ENCODE measurements around the gene BANP. TPM values are rescaled to one million over a fixed set of nuclear protein-coding genes. Genes with fewer than 3 reads are reported as not detected.
A peak's percentile ranks its signal among the peaks of the same experiment; 100 is the strongest.
"Not testable (repeated sequence)": the region's sequence is repeated elsewhere in the genome, so short reads cannot be mapped to it uniquely, and the experiment has no call there.

BANP gene
- total and polyA plus RNA-seq, 4 donors: 7.4 to 35.6 (median 19.7) TPM

GRCh38 chr16:88024491-88025085, 73.4 kb downstream of the BANP start:
- ATAC-seq (ENCODE audit: low FRiP score); H3K4me3 ChIP-seq (ENCODE audit: low read length in 2 of 2); H3K27ac ChIP-seq (ENCODE audit: low read depth in 1 of 2, low read length in 2 of 2); DNase-seq; H3K27me3 ChIP-seq (ENCODE audit: control insufficient read depth in 1 of 2, insufficient read depth in 2 of 2, low read length in 1 of 2); H3K36me3 ChIP-seq (ENCODE audit: control insufficient read depth in 1 of 2, insufficient read depth in 2 of 2, low read length in 1 of 2); H3K9me3 ChIP-seq (ENCODE audit: control insufficient read depth, low read length); intact Hi-C loops (cut with DNase I); H3K4me1 ChIP-seq (ENCODE audit: control insufficient read depth in 1 of 2, insufficient read depth in 2 of 2, low read length in 2 of 2): not testable (repeated sequence)
- 79 to 80% methylated on average over 21 of the region's 21 CpGs for WGBS, 2 donors

DNA sequence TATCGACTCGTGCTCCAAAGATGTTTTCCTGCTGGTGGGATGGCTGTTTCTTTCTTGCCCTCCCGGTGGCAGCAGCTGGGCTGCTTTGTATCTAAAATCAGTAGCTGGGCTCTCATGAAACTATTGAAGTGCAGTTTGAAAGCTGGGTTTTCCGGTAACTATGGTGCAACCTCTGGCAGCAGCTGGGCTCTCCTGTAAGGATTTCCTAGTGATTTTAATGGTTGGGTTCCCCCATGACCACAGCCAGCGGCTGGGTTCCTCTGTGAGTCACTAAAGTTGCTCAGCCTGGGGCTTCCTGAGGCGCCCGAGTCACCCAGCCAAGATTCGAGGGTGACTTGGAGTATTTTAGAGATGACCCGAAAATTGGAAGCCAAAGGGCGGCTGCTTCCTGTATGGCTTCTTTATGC, 73.9 kb downstream of the BANP start:
- intact Hi-C loops (cut with DNase I); H3K27ac ChIP-seq (ENCODE audit: low read depth in 1 of 2, low read length in 2 of 2); H3K9me3 ChIP-seq (ENCODE audit: control insufficient read depth, low read length); H3K36me3 ChIP-seq (ENCODE audit: control insufficient read depth in 1 of 2, insufficient read depth in 2 of 2, low read length in 1 of 2); H3K4me1 ChIP-seq (ENCODE audit: control insufficient read depth in 1 of 2, insufficient read depth in 2 of 2, low read length in 2 of 2); H3K4me3 ChIP-seq (ENCODE audit: low read length in 2 of 2); H3K27me3 ChIP-seq (ENCODE audit: control insufficient read depth in 1 of 2, insufficient read depth in 2 of 2, low read length in 1 of 2): not testable (repeated sequence)
- 66 to 68% methylated on average over 10 of the region's 10 CpGs for WGBS, 2 donors
- ATAC-seq (ENCODE audit: low FRiP score): peak; percentile 53
- peak in 1 of 2 donors; percentile 70 for DNase-seq

- WGBS, 2 donors: 95 to 98% methylated on average over 24 of the region's 24 CpGs
- H3K4me3 ChIP-seq (ENCODE audit: low read length in 2 of 2); ATAC-seq (ENCODE audit: low FRiP score); H3K27me3 ChIP-seq (ENCODE audit: control insufficient read depth in 1 of 2, insufficient read depth in 2 of 2, low read length in 1 of 2); H3K9me3 ChIP-seq (ENCODE audit: control insufficient read depth, low read length); intact Hi-C loops (cut with DNase I); H3K27ac ChIP-seq (ENCODE audit: low read depth in 1 of 2, low read length in 2 of 2); H3K36me3 ChIP-seq (ENCODE audit: control insufficient read depth in 1 of 2, insufficient read depth in 2 of 2, low read length in 1 of 2); H3K4me1 ChIP-seq (ENCODE audit: control insufficient read depth in 1 of 2, insufficient read depth in 2 of 2, low read length in 2 of 2): not testable (repeated sequence)
- peak in 1 of 2 donors; percentile 42 for DNase-seq
These were observed 74.8 kb downstream of the BANP start for GRCh38 chr16:88025828-88026555.

DNA sequence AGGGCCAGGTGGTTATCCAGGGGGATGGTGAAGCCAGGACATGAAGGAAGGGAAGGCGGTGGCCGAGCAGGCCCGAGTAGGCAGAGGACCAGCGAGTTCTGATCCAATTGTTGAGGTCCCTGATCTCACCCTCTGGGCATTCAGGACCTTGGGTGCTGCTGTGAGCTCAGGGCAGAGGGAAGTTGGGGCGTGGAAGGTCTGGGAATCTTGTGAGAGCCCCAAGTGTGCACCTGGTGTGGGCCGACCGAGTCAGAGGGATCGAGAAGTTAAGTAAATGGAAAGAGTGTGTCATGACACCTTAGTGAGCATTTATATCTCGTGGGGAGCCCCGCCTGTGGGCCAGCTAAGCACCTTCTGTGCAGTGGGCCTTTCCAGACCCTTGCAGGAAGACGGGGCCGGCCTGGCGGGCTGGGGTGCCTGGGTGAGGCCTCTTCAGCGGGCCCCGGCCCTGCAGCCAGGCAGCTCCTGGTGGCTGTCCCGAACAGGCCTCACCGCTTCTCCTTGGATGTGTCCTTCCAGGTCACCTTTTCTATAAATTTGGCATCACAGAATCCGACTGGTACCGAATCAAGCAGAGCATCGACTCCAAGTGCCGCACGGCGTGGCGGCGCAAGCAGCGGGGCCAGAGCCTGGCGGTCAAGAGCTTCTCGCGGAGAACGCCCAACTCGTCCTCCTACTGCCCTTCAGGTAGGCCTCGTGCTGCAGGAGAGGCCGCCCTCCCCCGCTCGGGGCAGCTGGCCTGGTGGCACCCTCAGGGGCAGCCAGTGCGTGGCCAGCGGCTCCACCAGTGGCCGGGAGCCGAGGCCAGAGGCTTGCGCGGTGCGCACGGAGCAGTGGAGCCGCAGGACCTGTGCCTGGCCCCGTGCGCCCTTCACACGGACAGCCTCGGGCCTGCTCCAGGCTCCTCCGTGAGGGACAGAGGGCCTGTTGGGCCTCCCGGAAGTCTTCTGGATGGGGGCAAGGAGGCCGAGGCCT, 76.0 kb downstream of the BANP start:
- peak; percentile 24 for ATAC-seq (ENCODE audit: low FRiP score)
- H3K9me3 ChIP-seq (ENCODE audit: control insufficient read depth, low read length): no peaks in the 10 kb centered on the region
- DNase-seq: peak in 1 of 2 donors; percentile 42
- WGBS, 2 donors: 95 to 96% methylated on average over 48 to 51 of the region's 51 CpGs
- H3K36me3 ChIP-seq (ENCODE audit: control insufficient read depth in 1 of 2, insufficient read depth in 2 of 2, low read length in 1 of 2): peaks cover 0 to 2% of the 10 kb centered on the region in 2 donors
- no peaks in the 10 kb centered on the region for H3K4me1 ChIP-seq (ENCODE audit: control insufficient read depth in 1 of 2, insufficient read depth in 2 of 2, low read length in 2 of 2)
- intact Hi-C loops (cut with DNase I): no loop called here
- no peak overlapping the region for H3K4me3 ChIP-seq (ENCODE audit: low read length in 2 of 2)
- H3K27me3 ChIP-seq (ENCODE audit: control insufficient read depth in 1 of 2, insufficient read depth in 2 of 2, low read length in 1 of 2): no peaks in the 10 kb centered on the region
- no peak overlapping the region for H3K27ac ChIP-seq (ENCODE audit: low read depth in 1 of 2, low read length in 2 of 2)

- H3K27ac ChIP-seq (ENCODE audit: low read depth in 1 of 2, low read length in 2 of 2); intact Hi-C loops (cut with DNase I); DNase-seq; ATAC-seq (ENCODE audit: low FRiP score); H3K4me3 ChIP-seq (ENCODE audit: low read length in 2 of 2); H3K27me3 ChIP-seq (ENCODE audit: control insufficient read depth in 1 of 2, insufficient read depth in 2 of 2, low read length in 1 of 2); H3K4me1 ChIP-seq (ENCODE audit: control insufficient read depth in 1 of 2, insufficient read depth in 2 of 2, low read length in 2 of 2); H3K36me3 ChIP-seq (ENCODE audit: control insufficient read depth in 1 of 2, insufficient read depth in 2 of 2, low read length in 1 of 2); H3K9me3 ChIP-seq (ENCODE audit: control insufficient read depth, low read length): not testable (repeated sequence)
- 90 to 93% methylated on average over 13 of the region's 13 CpGs for WGBS, 2 donors
These were observed 77.1 kb downstream of the BANP start for GRCh38 chr16:88028177-88028930.

DNA sequence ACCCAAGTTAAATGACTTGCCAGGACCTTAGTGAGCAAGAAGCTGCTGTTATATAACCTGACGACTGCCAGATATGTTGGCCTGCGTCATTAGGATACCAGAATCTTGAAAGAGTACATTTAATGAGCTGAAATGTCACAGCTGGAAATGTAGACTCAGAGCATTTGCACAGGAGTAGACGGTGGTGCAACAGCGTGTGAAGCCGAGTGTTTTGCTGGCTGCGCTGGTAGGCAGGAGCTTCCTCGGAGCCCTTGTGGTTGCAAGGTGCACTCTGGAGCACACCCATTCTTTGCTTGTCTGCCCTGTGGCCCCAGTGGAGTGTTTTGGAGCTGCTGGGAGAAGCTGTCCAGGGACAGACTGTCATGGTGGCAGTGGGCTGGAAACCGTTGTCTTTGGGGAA, 79.3 kb downstream of the BANP start:
- Histone ChIP-seq H3K4me1 (ENCODE audit: control insufficient read depth in 1 of 2, insufficient read depth in 2 of 2, low read length in 2 of 2) (no peaks in the 10 kb centered on the region), H3K4me3 (ENCODE audit: low read length in 2 of 2) (no peak overlapping the region), H3K27ac (ENCODE audit: low read depth in 1 of 2, low read length in 2 of 2) (no peak overlapping the region), H3K9me3 (ENCODE audit: control insufficient read depth, low read length) (no peaks in the 10 kb centered on the region), H3K27me3 (ENCODE audit: control insufficient read depth in 1 of 2, insufficient read depth in 2 of 2, low read length in 1 of 2) (no peaks in the 10 kb centered on the region), H3K36me3 (ENCODE audit: control insufficient read depth in 1 of 2, insufficient read depth in 2 of 2, low read length in 1 of 2) (peaks cover 0 to 2% of the 10 kb centered on the region in 2 donors)
- DNase-seq: no peak
- intact Hi-C loops (cut with DNase I): no loop called here
- 94 to 95% methylated on average over 8 of the region's 8 CpGs for whole genome bisulfite sequencing, 2 donors
- ATAC-seq (ENCODE audit: low FRiP score): no peak

DNA sequence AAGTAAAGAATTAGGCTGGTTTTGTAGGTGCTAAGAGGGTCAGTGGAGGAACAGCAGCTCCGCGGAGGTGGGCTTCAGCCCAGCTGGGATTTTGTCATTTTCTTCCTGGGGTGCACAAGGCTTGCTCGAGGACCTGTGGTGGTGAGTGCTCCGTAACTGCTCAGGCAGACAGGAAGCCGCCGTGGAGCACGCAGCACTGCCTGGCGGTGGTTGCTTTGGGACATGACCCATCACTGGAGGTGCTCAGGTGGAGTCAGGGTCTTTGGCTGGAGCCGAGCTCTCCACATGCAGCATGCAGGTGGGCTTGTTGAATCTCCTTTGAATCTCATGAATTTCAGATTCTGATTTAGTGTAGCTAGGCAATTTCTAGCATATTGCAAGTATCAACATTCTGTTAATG, 79.7 kb downstream of the BANP start:
- ATAC-seq (ENCODE audit: low FRiP score); H3K9me3 ChIP-seq (ENCODE audit: control insufficient read depth, low read length); DNase-seq; H3K27me3 ChIP-seq (ENCODE audit: control insufficient read depth in 1 of 2, insufficient read depth in 2 of 2, low read length in 1 of 2); H3K36me3 ChIP-seq (ENCODE audit: control insufficient read depth in 1 of 2, insufficient read depth in 2 of 2, low read length in 1 of 2); H3K4me1 ChIP-seq (ENCODE audit: control insufficient read depth in 1 of 2, insufficient read depth in 2 of 2, low read length in 2 of 2); intact Hi-C loops (cut with DNase I); H3K27ac ChIP-seq (ENCODE audit: low read depth in 1 of 2, low read length in 2 of 2); H3K4me3 ChIP-seq (ENCODE audit: low read length in 2 of 2): not testable (repeated sequence)
- WGBS, 2 donors: 97% methylated on average over 9 of the region's 9 CpGs

GRCh38 chr16:88033003-88033740, 81.9 kb downstream of the BANP start:
- DNase-seq; H3K4me1 ChIP-seq (ENCODE audit: control insufficient read depth in 1 of 2, insufficient read depth in 2 of 2, low read length in 2 of 2); H3K27ac ChIP-seq (ENCODE audit: low read depth in 1 of 2, low read length in 2 of 2); H3K9me3 ChIP-seq (ENCODE audit: control insufficient read depth, low read length); H3K4me3 ChIP-seq (ENCODE audit: low read length in 2 of 2); H3K36me3 ChIP-seq (ENCODE audit: control insufficient read depth in 1 of 2, insufficient read depth in 2 of 2, low read length in 1 of 2); ATAC-seq (ENCODE audit: low FRiP score); intact Hi-C loops (cut with DNase I); H3K27me3 ChIP-seq (ENCODE audit: control insufficient read depth in 1 of 2, insufficient read depth in 2 of 2, low read length in 1 of 2): not testable (repeated sequence)
- 95% methylated on average over 28 to 29 of the region's 30 CpGs for WGBS, 2 donors

All from aorta (tissue), 5 donors.